Ovary (tissue), 9 donors: ENCODE results near the gene CBX2. TPM values are rescaled to one million over a fixed set of nuclear protein-coding genes. Genes with fewer than 3 reads are reported as not detected.

Experiments used
- DNase-seq, 5 donors: peaks; one replicate each; pipeline ENCODE4 v3.0.0-alpha.2; 2019 to 2020
- H3K27ac ChIP-seq, 2 donors: fragments of 200-600 bp; one replicate each; pipeline versions ENCODE4 v1.5.1 to v1.8.0; 2019 to 2022
- H3K27me3 ChIP-seq: fragments of 200-600 bp; one replicate; pipeline ENCODE4 v1.8.0; 2022
- H3K36me3 ChIP-seq: fragments of 200-600 bp; sonication (generic); one replicate; pipeline ENCODE4 v1.5.1; 2019
- H3K4me1 ChIP-seq: one replicate; pipeline ENCODE4 v1.8.1; 2013; ENCODE audit warnings: mild to moderate bottlenecking, moderate library complexity; ENCODE audit not compliant: insufficient read depth
- H3K4me3 ChIP-seq: fragments of 200-600 bp; sonication (generic); one replicate; pipeline ENCODE4 v1.5.1; 2017
- H3K9me3 ChIP-seq, 2 donors: fragments of 200-600 bp in 1 of 2; sonication (generic) in 1 of 2; one replicate each; pipeline versions ENCODE4 v1.5.1 to v1.8.1; 2013 to 2019; ENCODE audit warnings: mild to moderate bottlenecking in 1 of 2, moderate library complexity in 1 of 2
- CTCF ChIP-seq, 3 donors: fragments of 450-650 bp in 2 of 3; fragments of 200-600 bp in 1 of 3; IDR thresholded peaks; one replicate each; pipeline versions ENCODE4 v1.5.1 to v1.8.0; 2016 to 2022; ENCODE audit warnings: antibody characterized with exemption in 3 of 3, mild to moderate bottlenecking in 1 of 3
- EP300 ChIP-seq: sonication (generic); formaldehyde crosslinking; IDR thresholded peaks from one replicate; pipeline ENCODE4 v1.6.1; 2017; ENCODE audit warnings: antibody characterized with exemption
- POLR2A ChIP-seq: fragments of 450-650 bp; IDR thresholded peaks from one replicate; pipeline ENCODE4 v1.6.1; 2017; ENCODE audit warnings: antibody characterized with exemption, mild to moderate bottlenecking, moderate library complexity
- WGBS, 3 donors: extraction: QIAGEN DNeasy Blood & Tissue Kit in 1 of 3; methylation state at CpG; one replicate each; pipeline versions ENCODE4 v1.1.5 to v1.1.7; 2013 to 2017; 5-methylcytosine and 5-hydroxymethylcytosine counted together
- intact Hi-C, 4 donors: fragments of 100-400 bp; cut with DNase I; formaldehyde crosslinking; loops; one replicate each; pipeline versions ENCODE4 v1.11.0 to v1.15.1; 2022 to 2023
- polyA plus RNA-seq, 2 donors: library from polyadenylated mRNA; stranded (reverse); fragments of 200-250 nt in 1 of 2; fragments of 350-450 nt in 1 of 2; fragmentation: Illumina TruSeq in 1 of 2; extraction: RNeasy Lipid Tissue Mini Kit (QIAGEN cat#74804) in 1 of 2; gene quantifications; one replicate each; pipeline ENCODE4 v1.2.3, GENCODE V29; 2013 to 2014
- total RNA-seq, 7 donors: library from RNA; depleted of rRNA in 2 of 7; stranded (reverse); fragments of >200 nt in 2 of 7; fragmentation: NEBNext Ultra II Directional in 3 of 7; extraction: Animal tissue kit (Norgen Biotek cat#: 25700) in 3 of 7; gene quantifications; one replicate each; pipeline versions ENCODE4 v1.1.0 to v1.2.4, GENCODE V29; 2016 to 2023
- donor health status: DM: no; HTN: no; CAD: no; lungs with moderate emphysema.
- donor health status: DM: no; HTN: no; CAD: no.
- donor health status: Bipolar disorder and iron deficiency.
- donor health status: DM: yes; HTN: yes; CAD: no.
- donor health status: DM: no; HTN: no; CAD: no.
- donor health status: DM: yes; HTN: yes; CAD: no.

CBX2 gene
- total and polyA plus RNA-seq, 9 donors = 0.92 to 5.7 (median 4.7) TPM

GRCh38 chr17:79796444-79796762, 18.5 kb downstream of the CBX2 start:
- Histone ChIP-seq H3K4me3 (peak overlapping the region; percentile 68), H3K27me3 (peaks cover 23% of the 10 kb centered on the region), H3K4me1 (peaks cover 15% of the 10 kb centered on the region), H3K36me3 (no peaks in the 10 kb centered on the region), H3K9me3 (no peaks in the 10 kb centered on the region), H3K27ac (no peak overlapping the region)
- no peak for TF ChIP-seq EP300
- TF ChIP-seq CTCF (IDR thresholded peaks at IDR 0.05) = no peak
- no peak for TF ChIP-seq POLR2A
- WGBS, 3 donors = 2 to 3% (median 3%) methylated on average over 19 of the region's 19 CpGs
- no peak for DNase-seq
- intact Hi-C loops = loop anchor here in 2 of 4 donors (5.0 to 10.0 kb wide), 2 partner anchors 46 to 48 kb away; no protein-coding TSS in a partner anchor

- peaks cover 15% of the 10 kb centered on the region for H3K4me1 ChIP-seq
- H3K9me3 ChIP-seq = no peaks in the 10 kb centered on the region
- WGBS, 3 donors = 1 to 3% (median 1%) methylated on average over 57 to 79 of the region's 79 CpGs
- peak within 1 kb of the TSS; percentile 51 to 84 for H3K27ac ChIP-seq
- intact Hi-C loops = loop anchor here in 2 of 4 donors (5.0 to 10.0 kb wide), 2 partner anchors 45 to 48 kb away; no protein-coding TSS in a partner anchor
- peaks cover 24% of the 10 kb centered on the region for H3K27me3 ChIP-seq
- TF ChIP-seq EP300 (peak; percentile 50), CTCF (IDR thresholded peaks at IDR 0.05) (peak in 2 of 3 donors; percentile 30 to 56), POLR2A (no peak)
- peak; percentile 100 for DNase-seq
- peak within 1 kb of the TSS; percentile 68 for H3K4me3 ChIP-seq
- H3K36me3 ChIP-seq = no peaks in the 10 kb centered on the region
Observed at GRCh38 chr17:79796763-79797491, 19.0 kb downstream of the CBX2 start, which contains the start of gene CBX8. CBX8 (minus strand) TSS chr17:79797077; CDS start chr17:79796998, 79 bp downstream.

- Histone ChIP-seq H3K36me3 (no peaks in the 10 kb centered on the region), H3K4me3 (peak overlapping the region; percentile 68), H3K4me1 (peaks cover 15% of the 10 kb centered on the region), H3K9me3 (no peaks in the 10 kb centered on the region), H3K27me3 (peaks cover 30% of the 10 kb centered on the region), H3K27ac (peak overlapping the region in 1 of 2 donors; percentile 84)
- DNase-seq = peak in 3 of 5 donors; percentile 54 to 68 (median 63)
- no peak for TF ChIP-seq CTCF (IDR thresholded peaks at IDR 0.05)
- TF ChIP-seq POLR2A = no peak
- no peak for TF ChIP-seq EP300
- 0 to 1% (median 1%) methylated on average over 33 to 89 of the region's 89 CpGs for WGBS, 3 donors
- intact Hi-C loops = loop anchor here in 2 of 4 donors (2.0 to 10.0 kb wide), 3 partner anchors 15 to 47 kb away; no protein-coding TSS in a partner anchor
Observed at GRCh38 chr17:79797492-79798298, 19.7 kb downstream of the CBX2 start.

- no peak for TF ChIP-seq EP300
- TF ChIP-seq POLR2A = no peak
- TF ChIP-seq CTCF (IDR thresholded peaks at IDR 0.05) = no peak
- intact Hi-C loops = loop anchor here in 2 of 4 donors (2.0 to 10.0 kb wide), 3 partner anchors 14 to 46 kb away; no protein-coding TSS in a partner anchor
- H3K9me3 ChIP-seq = no peaks in the 10 kb centered on the region
- peak in 1 of 5 donors; percentile 54 for DNase-seq
- no peaks in the 10 kb centered on the region for H3K36me3 ChIP-seq
- peaks cover 30% of the 10 kb centered on the region for H3K27me3 ChIP-seq
- H3K4me1 ChIP-seq = peaks cover 15% of the 10 kb centered on the region
- no peak overlapping the region for H3K27ac ChIP-seq
- H3K4me3 ChIP-seq = peak overlapping the region; percentile 68
- 1 to 2% (median 2%) methylated on average over 59 to 70 of the region's 70 CpGs for WGBS, 3 donors
Observed at GRCh38 chr17:79798299-79799173, 20.6 kb downstream of the CBX2 start.
